H1 (cell line): ENCODE results near the gene ADK. TPM values are rescaled to one million over a fixed set of nuclear protein-coding genes. Genes with fewer than 3 reads are reported as not detected.

ENCODE experiments used
- CTCF ChIA-PET: fragments of 300-600 bp; sonication (Branson Sonifier 250); formaldehyde crosslinking; loops from one replicate; lab custom pipeline; 2021; ENCODE audit not compliant: partially characterized antibody; lab: Charles Lee
- POLR2A ChIA-PET: fragments of 300-600 bp; sonication (Branson Sonifier 250); formaldehyde crosslinking; loops from one replicate; lab custom pipeline; 2021; ENCODE audit warnings: inconsistent platforms; ENCODE audit not compliant: partially characterized antibody; lab: Charles Lee
- DNase-seq, 2 experiments: peaks; one replicate each; pipeline versions ENCODE4 v3.0.0 to v3.0.0-alpha.2; 2010 to 2022; ENCODE audit warnings: low spot score in 2 of 2, low read depth in 1 of 2, mixed read lengths in 1 of 2
- FAIRE-seq: peaks from 2 replicates; lab custom pipeline; 2011; peaks lifted over from hg19 to GRCh38; lab: Jason Lieb, UNC
- H2AFZ ChIP-seq: 2 replicates; pipeline ENCODE4 v1.8.1; 2012; ENCODE audit warnings: low read length, inconsistent platforms
- H2AK5ac ChIP-seq: 2 replicates; pipeline ENCODE4 v1.6.1; 2013; ENCODE audit warnings: low read depth, low read length
- H2BK120ac ChIP-seq: replicated peaks from 2 replicates; pipeline ENCODE3; 2013; ENCODE audit warnings: low read depth, low read length, inconsistent platforms
- H2BK12ac ChIP-seq: 2 replicates; pipeline ENCODE4 v1.6.1; 2013; ENCODE audit warnings: low read depth, low read length
- H2BK15ac ChIP-seq: 2 replicates; pipeline ENCODE4 v1.6.1; 2013; ENCODE audit warnings: low read length
- H2BK20ac ChIP-seq: 2 replicates; pipeline ENCODE4 v1.6.1; 2013; ENCODE audit warnings: low read length
- H2BK5ac ChIP-seq: 2 replicates; pipeline ENCODE4 v1.6.1; 2013; ENCODE audit warnings: low read depth, low read length
- H3K14ac ChIP-seq: 2 replicates; pipeline ENCODE4 v1.6.1; 2013; ENCODE audit warnings: inconsistent platforms; ENCODE audit not compliant: insufficient read length
- H3K18ac ChIP-seq: 2 replicates; pipeline ENCODE4 v1.6.1; 2013; ENCODE audit warnings: low read length; ENCODE audit errors: extremely low read depth
- H3K23ac ChIP-seq: 2 replicates; pipeline ENCODE4 v1.6.1; 2013; ENCODE audit warnings: inconsistent platforms; ENCODE audit not compliant: insufficient read length
- H3K23me2 ChIP-seq: 2 replicates; pipeline ENCODE4 v1.6.1; 2013; ENCODE audit warnings: low read depth, low read length
- H3K27ac ChIP-seq: 2 replicates; pipeline ENCODE4 v1.6.1; 2011; ENCODE audit warnings: low read depth, low read length, inconsistent platforms
- H3K27me3 ChIP-seq, 4 experiments: replicated peaks in 1 of 4; 1 replicate in 1 of 4; 2 replicates in 3 of 4; pipeline versions ENCODE4 v1.6.1 to v1.8.1; 2011 to 2013; ENCODE audit warnings: low read length in 3 of 4, mild to moderate bottlenecking in 3 of 4, inconsistent platforms in 2 of 4, mixed read lengths in 2 of 4, moderate library complexity in 1 of 4; ENCODE audit not compliant: control insufficient read depth in 3 of 4, insufficient read depth in 3 of 4; ENCODE audit errors: extremely low read depth in 1 of 4
- H3K36me3 ChIP-seq, 4 experiments: 2 replicates each; pipeline versions ENCODE4 v1.6.1 to v1.8.1; 2011 to 2013; ENCODE audit warnings: mild to moderate bottlenecking in 4 of 4, low read length in 3 of 4, moderate library complexity in 2 of 4, control low read depth in 1 of 4, inconsistent platforms in 1 of 4; ENCODE audit not compliant: insufficient read depth in 4 of 4, control insufficient read depth in 2 of 4
- H3K4ac ChIP-seq: replicated peaks from 2 replicates; pipeline ENCODE3; 2013; ENCODE audit warnings: low read length, low read depth, mixed read lengths, inconsistent platforms; ENCODE audit not compliant: insufficient read length
- H3K4me1 ChIP-seq, 4 experiments: replicated peaks in 1 of 4; 1 replicate in 1 of 4; 2 replicates in 3 of 4; pipeline versions ENCODE4 v1.6.1 to v1.8.1; 2011 to 2013; ENCODE audit warnings: low read length in 3 of 4, inconsistent platforms in 2 of 4, mixed read lengths in 1 of 4; ENCODE audit not compliant: insufficient read depth in 4 of 4, control insufficient read depth in 3 of 4
- H3K4me2 ChIP-seq, 2 experiments: 2 replicates each; pipeline versions ENCODE4 v1.6.1 to v1.8.1; 2011 to 2013; ENCODE audit warnings: low read depth in 2 of 2, low read length in 2 of 2, control low read depth in 1 of 2, inconsistent platforms in 1 of 2, mild to moderate bottlenecking in 1 of 2; ENCODE audit not compliant: insufficient read depth in 1 of 2
- H3K4me3 ChIP-seq, 4 experiments: fragments of 200-600, 300-600 bp in 1 of 4; sonication (generic), shearing (Covaris generic), sonication (Bioruptor Twin) in 1 of 4; 2 replicates each; pipeline versions ENCODE4 v1.5.1 to v1.8.1; 2011 to 2016; ENCODE audit warnings: low read length in 4 of 4, low read depth in 3 of 4, control low read depth in 2 of 4, inconsistent platforms in 2 of 4, mild to moderate bottlenecking in 2 of 4, mixed read lengths in 1 of 4, moderate library complexity in 1 of 4; ENCODE audit not compliant: insufficient read depth in 2 of 4; ENCODE audit errors: extremely low read depth in 1 of 4
- H3K56ac ChIP-seq: replicated peaks from 2 replicates; pipeline ENCODE3; 2013; ENCODE audit warnings: low read depth, mild to moderate bottlenecking, mixed read lengths, low read length, inconsistent platforms; ENCODE audit not compliant: insufficient read length
- H3K79me1 ChIP-seq: 2 replicates; pipeline ENCODE4 v1.6.1; 2013; ENCODE audit warnings: low read depth, low read length, control low read depth
- H3K79me2 ChIP-seq, 2 experiments: 2 replicates each; pipeline versions ENCODE4 v1.6.1 to v1.8.1; 2012 to 2013; ENCODE audit warnings: low read length in 2 of 2, mild to moderate bottlenecking in 2 of 2, inconsistent platforms in 1 of 2; ENCODE audit not compliant: insufficient read depth in 2 of 2, control insufficient read depth in 1 of 2
- H3K9ac ChIP-seq, 4 experiments: replicated peaks in 1 of 4; 1 replicate in 1 of 4; 2 replicates in 3 of 4; pipeline versions ENCODE4 v1.6.1 to v1.8.1; 2011 to 2013; ENCODE audit warnings: low read depth in 3 of 4, low read length in 3 of 4, control low read depth in 2 of 4, mild to moderate bottlenecking in 2 of 4, moderate library complexity in 2 of 4, inconsistent platforms in 1 of 4; ENCODE audit errors: extremely low read depth in 1 of 4
- H3K9me3 ChIP-seq, 2 experiments: 2 replicates each; pipeline versions ENCODE4 v1.6.1 to v1.8.1; 2012 to 2013; ENCODE audit warnings: mild to moderate bottlenecking in 2 of 2, moderate library complexity in 2 of 2, control low read depth in 1 of 2, inconsistent platforms in 1 of 2, low read depth in 1 of 2, low read length in 1 of 2, mixed read lengths in 1 of 2; ENCODE audit not compliant: insufficient read depth in 2 of 2
- H4K20me1 ChIP-seq, 2 experiments: replicated peaks in 1 of 2; 2 replicates each; pipeline versions ENCODE3 to v1.8.1; 2011 to 2013; ENCODE audit warnings: inconsistent platforms in 2 of 2, low read length in 2 of 2, mild to moderate bottlenecking in 1 of 2; ENCODE audit not compliant: insufficient read depth in 2 of 2, control insufficient read depth in 1 of 2
- H4K5ac ChIP-seq: 2 replicates; pipeline ENCODE4 v1.6.1; 2013; ENCODE audit warnings: low read length, low read depth, mixed read lengths, inconsistent platforms; ENCODE audit not compliant: insufficient read length
- H4K8ac ChIP-seq: 2 replicates; pipeline ENCODE4 v1.8.0; 2013; ENCODE audit warnings: mild to moderate bottlenecking, moderate library complexity, low read length, inconsistent platforms; ENCODE audit not compliant: insufficient read depth; ENCODE audit errors: extremely low read depth
- H4K91ac ChIP-seq: replicated peaks from 2 replicates; pipeline ENCODE3; 2013; ENCODE audit warnings: low read length, mixed read lengths, inconsistent platforms; ENCODE audit not compliant: insufficient read length
- CTCF ChIP-seq, 3 experiments: IDR thresholded peaks; 1 replicate in 2 of 3; 2 replicates in 1 of 3; pipeline versions ENCODE4 v1.5.1 to v1.6.1; 2011; ENCODE audit warnings: low read length in 3 of 3, mild to moderate bottlenecking in 3 of 3, inconsistent platforms in 2 of 3, low read depth in 1 of 3, moderate library complexity in 1 of 3; ENCODE audit not compliant: insufficient read depth in 1 of 3; ENCODE audit errors: control extremely low read depth in 1 of 3
- MAFK ChIP-seq: IDR thresholded peaks from 2 replicates; pipeline ENCODE4 v1.6.1; 2012; ENCODE audit warnings: low read depth, mild to moderate bottlenecking, improper control_type of control experiment, low read length
- RAD21 ChIP-seq, 2 experiments: IDR thresholded peaks in 1 of 2; conservative IDR thresholded peaks in 1 of 2; 2 replicates each; pipeline ENCODE4 v1.6.1; 2011; ENCODE audit warnings: low read depth in 2 of 2, low read length in 2 of 2, improper control_type of control experiment in 1 of 2, inconsistent platforms in 1 of 2, mild to moderate bottlenecking in 1 of 2, moderate library complexity in 1 of 2
- RBBP5 ChIP-seq: IDR thresholded peaks from 2 replicates; pipeline ENCODE4 v1.7.1; 2012; ENCODE audit warnings: low read depth, mild to moderate bottlenecking, inconsistent platforms, low read length, moderate library complexity, borderline replicate concordance
- SIRT6 ChIP-seq: IDR thresholded peaks from one replicate; pipeline ENCODE4 v1.7.1; 2012; ENCODE audit warnings: low read length, inconsistent platforms
- TAF1 ChIP-seq: IDR thresholded peaks from 2 replicates; pipeline ENCODE4 v1.6.1; 2011; ENCODE audit warnings: mild to moderate bottlenecking, low read depth, low read length
- TAF7 ChIP-seq: optimal IDR thresholded peaks from 2 replicates; pipeline ENCODE3; 2011; ENCODE audit warnings: low read depth, mild to moderate bottlenecking, inconsistent platforms, low read length, moderate library complexity, borderline replicate concordance
- TCF12 ChIP-seq: IDR thresholded peaks from 2 replicates; pipeline ENCODE4 v1.6.1; 2011; ENCODE audit warnings: low read depth, mild to moderate bottlenecking, low read length
- WGBS, 2 experiments: shearing (Covaris generic) in 1 of 2; methylation state at CpG; one replicate each; pipeline versions ENCODE4 v1.1.6 to v1.1.7; 2013 to 2015; ENCODE audit warnings: low lambda C conversion rate in 2 of 2, mixed read lengths in 2 of 2, inconsistent platforms in 1 of 2, low coverage in 1 of 2, missing lambda C conversion rate in 1 of 2; ENCODE audit not compliant: insufficient replicate concordance in 2 of 2, insufficient coverage in 1 of 2, insufficient read length in 1 of 2; ENCODE audit errors: extremely low coverage in 1 of 2, missing lambda C conversion rate in 1 of 2; 5-methylcytosine and 5-hydroxymethylcytosine counted together
- polyA plus RNA-seq, 7 experiments: library from polyadenylated mRNA; depleted of rRNA in 3 of 7; stranded (reverse) in 5 of 7; unstranded in 2 of 7; fragments of >200 nt in 5 of 7; fragments of 200-250 nt in 2 of 7; gene quantifications; 1 replicate in 5 of 7; 2 replicates in 1 of 7; 4 replicates in 1 of 7; pipeline versions ENCODE4 v1.2.1 to v1.2.3, GENCODE V29; 2011 to 2013; ENCODE audit warnings: missing spikeins in 2 of 7, mixed read lengths in 2 of 7
- total RNA-seq: library from RNA; stranded (reverse); fragmentation: NEBNext Ultra II Directional; extraction: Animal tissue kit (Norgen Biotek cat#: 25700); gene quantifications from 2 replicates; pipeline ENCODE4 v1.2.1, GENCODE V29; 2021

ADK gene
- total and polyA plus RNA-seq, 2 of the 8 experiments (the other 6 are each of a cell fraction or from before 2014, with no cell fraction given), result 12.3 to 42.4 TPM

GRCh38 chr10:74753442-74754211, 602.6 kb downstream of the ADK start:
- H2BK12ac ChIP-seq, result peak overlapping the region; percentile 17; the same call in 1 of the 2 replicates
- DNase-seq (no peak), FAIRE-seq (no peak)
- POLR2A ChIA-PET, result no interaction called here
- peak overlapping the region; percentile 48 for H3K18ac ChIP-seq
- WGBS, 2 experiments, result 79% methylated on average over 17 of the region's 17 CpGs; no CpG with 5 or more reads in 1 of the 2 experiments
- peak overlapping the region; percentile 48; the same call in 1 of the 2 replicates for H4K8ac ChIP-seq
- H3K23me2 ChIP-seq, result no peaks in the 10 kb centered on the region
- no peak overlapping the region for H3K4me3 ChIP-seq
- H2BK5ac ChIP-seq, result peak overlapping the region; percentile 16; the same call in 1 of the 2 replicates
- H3K27me3 ChIP-seq, result no peaks in the 10 kb centered on the region
- H3K4me1 ChIP-seq, result peaks cover 0 to 9% (median 6%) of the 10 kb centered on the region in 4 experiments; a peak in 4 of 7 replicates
- H2BK120ac ChIP-seq, result peak overlapping the region; percentile 49
- H3K9me3 ChIP-seq, result no peaks in the 10 kb centered on the region
- no peak overlapping the region for H2BK15ac ChIP-seq
- H3K27ac ChIP-seq, result no peak overlapping the region
- no peaks in the 10 kb centered on the region; the same call in 1 of the 2 replicates for H3K79me1 ChIP-seq
- H2BK20ac ChIP-seq, result no peak overlapping the region
- H3K23ac ChIP-seq, result no peak overlapping the region
- H4K5ac ChIP-seq, result peak overlapping the region; percentile 29
- H3K9ac ChIP-seq, result 0 out of 7 replicates have a peak overlapping the region, but pooled peaks of 1 of the 4 experiments have one; percentile 4
- H3K4me2 ChIP-seq, result 0 out of 4 replicates have a peak overlapping the region, but pooled peaks of 1 of the 2 experiments have one; percentile 32
- no peak overlapping the region for H3K4ac ChIP-seq
- H3K14ac ChIP-seq, result no peak overlapping the region
- H3K56ac ChIP-seq, result no peak overlapping the region
- H2AK5ac ChIP-seq, result 0 out of 2 replicates have a peak overlapping the region, but pooled peaks have one; percentile 53
- no peaks in the 10 kb centered on the region for H3K36me3 ChIP-seq
- H2AFZ ChIP-seq, result peak overlapping the region; percentile 87
- no peaks in the 10 kb centered on the region for H4K20me1 ChIP-seq
- CTCF ChIA-PET, result interaction anchor here (0.9 to 1.6 kb wide), 2 partner anchors 11 to 17 kb away, joined by 3 to 4 read pairs; no protein-coding TSS in a partner anchor
- H3K79me2 ChIP-seq, result no peaks in the 10 kb centered on the region
- peak overlapping the region; percentile 61 for H4K91ac ChIP-seq
- TF ChIP-seq TAF7 (no peak), MAFK (no peak; the same call in 1 of the 2 replicates), CTCF (IDR thresholded peaks at IDR 0.05; ENCODE audit: control extremely low read depth in 1 of 3, insufficient read depth in 1 of 3, low read depth in 1 of 3, low read length in 3 of 3) (no peak), TAF1 (0 out of 2 replicates have a peak, but pooled peaks have one; percentile 21), SIRT6 (no peak), RBBP5 (peak; percentile 58; the same call in 1 of the 2 replicates), TCF12 (0 out of 2 replicates have a peak, but pooled peaks have one; percentile 18), RAD21 (IDR thresholded peaks at IDR 0.05 in 1 of 2, conservative IDR thresholded peaks at IDR 0.05 in 1 of 2; ENCODE audit: low read depth in 2 of 2, low read length in 2 of 2) (peak in 1 of 2 experiments; percentile 14; a peak in 2 of 4 replicates)
